ENCODE measurements around the gene DIRAS3. TPM values are rescaled to one million over a fixed set of nuclear protein-coding genes. Genes with fewer than 3 reads are reported as not detected.

DIRAS3 gene
- polyA plus RNA-seq, 1 donor from 2014 or later, result 8.0 TPM

DNA sequence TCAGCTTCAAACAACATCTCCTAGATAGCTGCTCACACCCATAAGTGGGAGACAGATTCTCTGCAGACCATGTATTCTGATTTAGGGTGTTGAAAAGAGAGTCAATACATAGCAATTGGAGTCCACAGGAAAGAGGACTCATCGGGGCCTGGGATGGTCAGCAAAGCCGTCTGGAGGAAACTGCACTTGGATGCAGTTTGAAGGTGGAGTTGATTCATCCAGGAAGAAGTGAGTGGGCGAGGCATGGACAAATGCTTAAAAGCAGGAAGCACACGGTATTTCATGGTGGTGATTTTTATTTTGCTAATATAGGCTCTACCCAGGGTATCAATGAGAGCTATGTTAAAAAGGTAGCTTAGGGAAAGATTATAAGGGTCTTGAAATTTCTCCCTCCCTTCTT is 36.8 kb upstream of the DIRAS3 start:
- Histone ChIP-seq H3K4me2 (ENCODE audit: low read length) (no peak overlapping the region), H3K9me3 (ENCODE audit: low read length) (no peaks in the 10 kb centered on the region), H3K27ac (ENCODE audit: low read length) (no peak overlapping the region), H3K27me3 (ENCODE audit: insufficient read depth, low read depth, low read length) (no peaks in the 10 kb centered on the region), H4K20me1 (ENCODE audit: insufficient read depth) (no peaks in the 10 kb centered on the region), H3K9ac (ENCODE audit: low read length) (no peak overlapping the region), H3K4me3 (ENCODE audit: low read length) (no peak overlapping the region), H3F3A (ENCODE audit: insufficient read depth, low read length, poor library complexity, severe bottlenecking) (no peaks in the 10 kb centered on the region), H3K9me2 (ENCODE audit: insufficient read depth, low read length) (no peaks in the 10 kb centered on the region), H3K79me2 (replicated peaks; ENCODE audit: insufficient read depth, low read length) (no peaks in the 10 kb centered on the region), H2AFZ (ENCODE audit: low read depth, low read length) (no peak overlapping the region), H3K36me3 (ENCODE audit: insufficient read depth, low read length) (no peaks in the 10 kb centered on the region)
- TF ChIP-seq EZH2 (IDR thresholded peaks at IDR 0.05; ENCODE audit: borderline replicate concordance, insufficient read depth, low read length, poor library complexity, severe bottlenecking) (no peak), EP300 (conservative IDR thresholded peaks at IDR 0.05; ENCODE audit: poor library complexity, severe bottlenecking) (no peak), SMC3 (conservative IDR thresholded peaks at IDR 0.05; ENCODE audit: poor library complexity) (no peak), TAF1 (IDR thresholded peaks at IDR 0.05; ENCODE audit: low read depth) (no peak), POLR2AphosphoS5 (IDR thresholded peaks at IDR 0.05) (no peak), MXI1 (conservative IDR thresholded peaks at IDR 0.05; ENCODE audit: poor library complexity, severe bottlenecking) (no peak), RAD21 (conservative IDR thresholded peaks at IDR 0.05) (no peak)
- TF ChIP-seq, protein P1, sequence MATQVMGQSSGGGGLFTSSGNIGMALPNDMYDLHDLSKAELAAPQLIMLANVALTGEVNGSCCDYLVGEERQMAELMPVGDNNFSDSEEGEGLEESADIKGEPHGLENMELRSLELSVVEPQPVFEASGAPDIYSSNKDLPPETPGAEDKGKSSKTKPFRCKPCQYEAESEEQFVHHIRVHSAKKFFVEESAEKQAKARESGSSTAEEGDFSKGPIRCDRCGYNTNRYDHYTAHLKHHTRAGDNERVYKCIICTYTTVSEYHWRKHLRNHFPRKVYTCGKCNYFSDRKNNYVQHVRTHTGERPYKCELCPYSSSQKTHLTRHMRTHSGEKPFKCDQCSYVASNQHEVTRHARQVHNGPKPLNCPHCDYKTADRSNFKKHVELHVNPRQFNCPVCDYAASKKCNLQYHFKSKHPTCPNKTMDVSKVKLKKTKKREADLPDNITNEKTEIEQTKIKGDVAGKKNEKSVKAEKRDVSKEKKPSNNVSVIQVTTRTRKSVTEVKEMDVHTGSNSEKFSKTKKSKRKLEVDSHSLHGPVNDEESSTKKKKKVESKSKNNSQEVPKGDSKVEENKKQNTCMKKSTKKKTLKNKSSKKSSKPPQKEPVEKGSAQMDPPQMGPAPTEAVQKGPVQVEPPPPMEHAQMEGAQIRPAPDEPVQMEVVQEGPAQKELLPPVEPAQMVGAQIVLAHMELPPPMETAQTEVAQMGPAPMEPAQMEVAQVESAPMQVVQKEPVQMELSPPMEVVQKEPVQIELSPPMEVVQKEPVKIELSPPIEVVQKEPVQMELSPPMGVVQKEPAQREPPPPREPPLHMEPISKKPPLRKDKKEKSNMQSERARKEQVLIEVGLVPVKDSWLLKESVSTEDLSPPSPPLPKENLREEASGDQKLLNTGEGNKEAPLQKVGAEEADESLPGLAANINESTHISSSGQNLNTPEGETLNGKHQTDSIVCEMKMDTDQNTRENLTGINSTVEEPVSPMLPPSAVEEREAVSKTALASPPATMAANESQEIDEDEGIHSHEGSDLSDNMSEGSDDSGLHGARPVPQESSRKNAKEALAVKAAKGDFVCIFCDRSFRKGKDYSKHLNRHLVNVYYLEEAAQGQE (IDR thresholded peaks at IDR 0.05; ENCODE audit: borderline replicate concordance), result no peak
- TF ChIP-seq, protein P2, sequence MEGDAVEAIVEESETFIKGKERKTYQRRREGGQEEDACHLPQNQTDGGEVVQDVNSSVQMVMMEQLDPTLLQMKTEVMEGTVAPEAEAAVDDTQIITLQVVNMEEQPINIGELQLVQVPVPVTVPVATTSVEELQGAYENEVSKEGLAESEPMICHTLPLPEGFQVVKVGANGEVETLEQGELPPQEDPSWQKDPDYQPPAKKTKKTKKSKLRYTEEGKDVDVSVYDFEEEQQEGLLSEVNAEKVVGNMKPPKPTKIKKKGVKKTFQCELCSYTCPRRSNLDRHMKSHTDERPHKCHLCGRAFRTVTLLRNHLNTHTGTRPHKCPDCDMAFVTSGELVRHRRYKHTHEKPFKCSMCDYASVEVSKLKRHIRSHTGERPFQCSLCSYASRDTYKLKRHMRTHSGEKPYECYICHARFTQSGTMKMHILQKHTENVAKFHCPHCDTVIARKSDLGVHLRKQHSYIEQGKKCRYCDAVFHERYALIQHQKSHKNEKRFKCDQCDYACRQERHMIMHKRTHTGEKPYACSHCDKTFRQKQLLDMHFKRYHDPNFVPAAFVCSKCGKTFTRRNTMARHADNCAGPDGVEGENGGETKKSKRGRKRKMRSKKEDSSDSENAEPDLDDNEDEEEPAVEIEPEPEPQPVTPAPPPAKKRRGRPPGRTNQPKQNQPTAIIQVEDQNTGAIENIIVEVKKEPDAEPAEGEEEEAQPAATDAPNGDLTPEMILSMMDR (IDR thresholded peaks at IDR 0.05; ENCODE audit: poor library complexity, severe bottlenecking), result no peak

DNA sequence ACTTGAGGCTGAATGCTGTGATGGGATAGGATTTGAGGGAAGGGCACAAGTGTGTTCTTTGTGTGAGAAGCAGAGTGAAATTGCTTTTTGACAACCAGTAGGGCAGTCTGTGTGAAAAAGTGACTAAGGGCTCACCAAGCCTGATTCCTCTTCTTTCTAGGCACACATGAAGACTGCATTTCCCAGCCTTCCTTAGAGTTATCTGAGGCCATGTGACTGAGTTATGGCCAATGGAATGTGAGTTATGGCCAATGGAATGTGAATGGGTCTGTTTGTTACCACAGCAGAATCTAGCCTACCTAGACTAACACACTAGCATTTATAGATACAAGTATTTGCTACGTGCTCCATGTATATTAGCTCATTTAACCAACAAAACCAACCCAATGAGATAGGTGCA is 35.3 kb upstream of the DIRAS3 start:
- Histone ChIP-seq H3K27ac (ENCODE audit: low read length) (no peak overlapping the region), H3K9ac (ENCODE audit: low read length) (no peak overlapping the region), H2AFZ (ENCODE audit: low read depth, low read length) (no peak overlapping the region), H3K4me2 (ENCODE audit: low read length) (no peak overlapping the region), H3K36me3 (ENCODE audit: insufficient read depth, low read length) (no peaks in the 10 kb centered on the region), H3K9me3 (ENCODE audit: low read length) (no peaks in the 10 kb centered on the region), H4K20me1 (ENCODE audit: insufficient read depth) (no peaks in the 10 kb centered on the region), H3K79me2 (replicated peaks; ENCODE audit: insufficient read depth, low read length) (no peaks in the 10 kb centered on the region), H3K9me2 (ENCODE audit: insufficient read depth, low read length) (no peaks in the 10 kb centered on the region), H3K27me3 (ENCODE audit: insufficient read depth, low read depth, low read length) (no peaks in the 10 kb centered on the region), H3K4me3 (ENCODE audit: low read length) (no peak overlapping the region), H3F3A (ENCODE audit: insufficient read depth, low read length, poor library complexity, severe bottlenecking) (no peaks in the 10 kb centered on the region)
- TF ChIP-seq MXI1 (conservative IDR thresholded peaks at IDR 0.05; ENCODE audit: poor library complexity, severe bottlenecking) (no peak), EZH2 (IDR thresholded peaks at IDR 0.05; ENCODE audit: borderline replicate concordance, insufficient read depth, low read length, poor library complexity, severe bottlenecking) (no peak), SMC3 (conservative IDR thresholded peaks at IDR 0.05; ENCODE audit: poor library complexity) (no peak), TAF1 (IDR thresholded peaks at IDR 0.05; ENCODE audit: low read depth) (no peak)
- TF ChIP-seq, protein P1 (IDR thresholded peaks at IDR 0.05; ENCODE audit: borderline replicate concordance), result no peak
